ENCODE data around the gene RAB3B. TPM values are rescaled to one million over a fixed set of nuclear protein-coding genes. Genes with fewer than 3 reads are reported as not detected.
"Not testable (repeated sequence)": the region's sequence is repeated elsewhere in the genome, so short reads cannot be mapped to it uniquely, and the experiment has no call there.

The RAB3B gene
- polyA plus RNA-seq, 3 donors: under 0.01 TPM; not detected in 2

DNA sequence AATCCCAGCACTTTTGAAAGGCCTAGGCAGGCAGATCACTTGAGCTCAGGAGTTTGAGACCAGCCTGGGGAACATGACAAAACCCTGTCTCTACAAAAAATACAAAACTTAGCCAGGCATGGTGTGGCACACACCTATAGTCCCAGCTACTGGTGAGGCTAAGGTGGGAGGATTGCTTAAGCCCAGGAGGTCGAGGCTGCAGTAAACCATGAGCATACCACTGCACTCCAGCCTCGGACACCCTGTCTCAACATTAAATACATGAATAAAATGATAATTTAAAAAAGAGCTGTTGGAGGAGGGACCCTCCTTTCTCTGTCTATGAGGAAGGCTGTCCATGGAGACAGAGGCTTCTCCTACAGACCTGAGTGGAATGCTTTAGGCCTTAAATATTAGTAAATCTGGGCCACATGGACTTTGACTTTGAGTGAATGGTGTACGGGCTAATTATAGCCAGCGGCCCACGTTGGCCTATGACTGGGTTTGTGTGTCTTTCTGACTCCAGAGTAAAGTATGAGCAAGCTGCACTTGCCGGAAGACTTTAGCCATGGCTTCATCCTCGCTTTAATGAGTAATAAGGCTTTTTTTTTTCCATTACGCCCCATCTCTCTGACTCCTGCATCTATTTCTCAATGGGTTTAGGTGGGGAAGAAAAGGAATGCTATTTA lies 21.3 kb downstream of the RAB3B start:
- H3K4me2 ChIP-seq (replicated peaks; ENCODE audit: extremely low read depth, low read length, poor library complexity, severe bottlenecking): no peak overlapping the region
- Mint-ChIP-seq H3K27me3 (ENCODE audit: low read depth in 3 of 3) (peaks cover 2 to 11% (median 3%) of the 10 kb centered on the region in 3 donors), H3K4me3 (no peak overlapping the region), H3K27ac (no peak overlapping the region), H3K9me3 (no peaks in the 10 kb centered on the region), H3K36me3 (no peaks in the 10 kb centered on the region), H3K4me1 (no peaks in the 10 kb centered on the region)
- 78% methylated on average over 3 of the region's 8 CpGs for WGBS (ENCODE audit: insufficient coverage)
- no peak for DNase-seq
- H3K36me3 ChIP-seq (replicated peaks in 1 of 2; ENCODE audit: control insufficient read depth in 1 of 2, insufficient read depth in 2 of 2, low read length in 2 of 2): no peaks in the 10 kb centered on the region
- H3K4me3 ChIP-seq (replicated peaks in 1 of 3; ENCODE audit: low read depth in 2 of 3, low read length in 3 of 3): no peak overlapping the region
- H3K27me3 ChIP-seq (ENCODE audit: control insufficient read depth in 2 of 2, insufficient read depth in 2 of 2, low read length in 2 of 2): no peaks in the 10 kb centered on the region
- no peaks in the 10 kb centered on the region for H4K20me1 ChIP-seq (ENCODE audit: insufficient read depth, low read length)
- TF ChIP-seq, protein P1, sequence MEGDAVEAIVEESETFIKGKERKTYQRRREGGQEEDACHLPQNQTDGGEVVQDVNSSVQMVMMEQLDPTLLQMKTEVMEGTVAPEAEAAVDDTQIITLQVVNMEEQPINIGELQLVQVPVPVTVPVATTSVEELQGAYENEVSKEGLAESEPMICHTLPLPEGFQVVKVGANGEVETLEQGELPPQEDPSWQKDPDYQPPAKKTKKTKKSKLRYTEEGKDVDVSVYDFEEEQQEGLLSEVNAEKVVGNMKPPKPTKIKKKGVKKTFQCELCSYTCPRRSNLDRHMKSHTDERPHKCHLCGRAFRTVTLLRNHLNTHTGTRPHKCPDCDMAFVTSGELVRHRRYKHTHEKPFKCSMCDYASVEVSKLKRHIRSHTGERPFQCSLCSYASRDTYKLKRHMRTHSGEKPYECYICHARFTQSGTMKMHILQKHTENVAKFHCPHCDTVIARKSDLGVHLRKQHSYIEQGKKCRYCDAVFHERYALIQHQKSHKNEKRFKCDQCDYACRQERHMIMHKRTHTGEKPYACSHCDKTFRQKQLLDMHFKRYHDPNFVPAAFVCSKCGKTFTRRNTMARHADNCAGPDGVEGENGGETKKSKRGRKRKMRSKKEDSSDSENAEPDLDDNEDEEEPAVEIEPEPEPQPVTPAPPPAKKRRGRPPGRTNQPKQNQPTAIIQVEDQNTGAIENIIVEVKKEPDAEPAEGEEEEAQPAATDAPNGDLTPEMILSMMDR (IDR thresholded peaks at IDR 0.05): no peak
- H3K4me1 ChIP-seq (ENCODE audit: control insufficient read depth in 1 of 2, insufficient read depth in 2 of 2, low read length in 2 of 2): no peaks in the 10 kb centered on the region
- H3K79me2 ChIP-seq (ENCODE audit: insufficient read depth, low read length): no peaks in the 10 kb centered on the region
- H3K27ac ChIP-seq (ENCODE audit: low read depth in 1 of 2, low read length in 2 of 2): no peak overlapping the region
- H3K9ac ChIP-seq (ENCODE audit: insufficient read depth, low read length, poor library complexity, severe bottlenecking): no peak overlapping the region
- H2AFZ ChIP-seq (ENCODE audit: insufficient read depth, low read depth, low read length, poor library complexity, severe bottlenecking): no peak overlapping the region
- intact Hi-C loops (cut with micrococcal nuclease): no loop called here
- no peaks in the 10 kb centered on the region for H3K9me3 ChIP-seq (replicated peaks in 1 of 2; ENCODE audit: control insufficient read depth in 1 of 2, insufficient read depth in 1 of 2, low read length in 2 of 2)

DNA sequence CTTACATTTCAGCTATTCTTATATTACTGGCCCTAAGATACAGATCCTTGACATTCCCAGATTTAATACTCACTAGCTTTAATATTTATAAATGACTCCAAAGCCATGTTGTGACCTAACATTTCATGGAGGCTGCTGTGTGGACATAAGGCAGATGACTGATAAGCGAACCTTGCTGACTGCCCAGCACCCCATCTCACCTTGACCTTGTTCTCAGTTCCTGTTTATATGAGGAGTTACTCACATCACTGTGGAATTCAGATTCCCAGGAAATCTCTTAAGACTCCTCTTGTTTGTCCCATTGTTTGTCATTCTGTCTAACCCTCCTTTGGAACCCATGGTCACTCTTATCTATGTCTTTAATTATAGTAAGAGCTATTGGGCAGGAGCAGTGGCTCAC lies 21.9 kb downstream of the RAB3B start:
- peaks cover 2 to 11% (median 3%) of the 10 kb centered on the region in 3 donors for H3K27me3 Mint-ChIP-seq (ENCODE audit: low read depth in 3 of 3)
- H3K36me3 Mint-ChIP-seq: no peaks in the 10 kb centered on the region
- no peak overlapping the region for H3K4me2 ChIP-seq (replicated peaks; ENCODE audit: extremely low read depth, low read length, poor library complexity, severe bottlenecking)

DNA sequence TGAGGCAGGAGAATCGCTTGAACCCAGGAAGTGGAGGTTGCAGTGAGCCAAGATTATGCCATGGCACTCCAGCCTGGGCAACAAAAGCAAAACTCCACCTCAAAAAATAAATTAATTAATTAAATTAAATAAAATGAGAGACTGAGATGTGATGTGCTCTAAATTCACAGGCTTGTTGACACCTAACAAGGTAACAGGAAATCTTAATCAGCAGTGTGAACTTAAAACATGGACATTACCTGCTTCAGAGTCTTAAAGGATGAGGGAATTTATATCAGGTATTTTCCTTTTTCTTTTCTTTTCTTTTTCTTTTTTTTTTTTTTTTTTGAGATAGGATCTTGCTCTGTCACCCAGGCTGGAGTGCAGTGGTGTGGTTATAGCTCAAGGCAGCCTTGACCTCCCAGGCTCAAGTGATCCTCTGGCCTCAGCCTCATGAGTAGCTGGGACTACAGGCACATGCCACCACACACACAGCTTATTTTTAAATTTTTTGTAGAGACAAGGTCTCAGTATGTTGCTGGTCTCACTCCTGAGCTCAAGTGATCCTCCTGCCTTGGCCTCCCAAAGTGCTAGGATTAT lies 23.2 kb downstream of the RAB3B start:
- intact Hi-C loops (cut with micrococcal nuclease); H3K27ac ChIP-seq (ENCODE audit: low read depth in 1 of 2, low read length in 2 of 2); H3K9ac ChIP-seq (ENCODE audit: insufficient read depth, low read length, poor library complexity, severe bottlenecking); H3K79me2 ChIP-seq (ENCODE audit: insufficient read depth, low read length); H3K36me3 ChIP-seq (replicated peaks in 1 of 2; ENCODE audit: control insufficient read depth in 1 of 2, insufficient read depth in 2 of 2, low read length in 2 of 2); DNase-seq; H3K36me3 Mint-ChIP-seq; H3K27ac Mint-ChIP-seq; H3K4me1 Mint-ChIP-seq; H3K9me3 Mint-ChIP-seq; H2AFZ ChIP-seq (ENCODE audit: insufficient read depth, low read depth, low read length, poor library complexity, severe bottlenecking); H3K4me3 ChIP-seq (replicated peaks in 1 of 3; ENCODE audit: low read depth in 2 of 3, low read length in 3 of 3); H3K9me3 ChIP-seq (replicated peaks in 1 of 2; ENCODE audit: control insufficient read depth in 1 of 2, insufficient read depth in 1 of 2, low read length in 2 of 2); H3K4me3 Mint-ChIP-seq; H3K27me3 ChIP-seq (ENCODE audit: control insufficient read depth in 2 of 2, insufficient read depth in 2 of 2, low read length in 2 of 2); H4K20me1 ChIP-seq (ENCODE audit: insufficient read depth, low read length); H3K4me1 ChIP-seq (ENCODE audit: control insufficient read depth in 1 of 2, insufficient read depth in 2 of 2, low read length in 2 of 2); H3K4me2 ChIP-seq (replicated peaks; ENCODE audit: extremely low read depth, low read length, poor library complexity, severe bottlenecking): not testable (repeated sequence)
- no CpG with 5 or more reads among the region's 1 CpG for WGBS (ENCODE audit: insufficient coverage)
- H3K27me3 Mint-ChIP-seq (ENCODE audit: low read depth in 3 of 3): peaks cover 2 to 11% (median 3%) of the 10 kb centered on the region in 3 donors

More for the DNA sequence above, 21.9 kb downstream of the RAB3B start:
- Histone ChIP-seq H2AFZ (ENCODE audit: insufficient read depth, low read depth, low read length, poor library complexity, severe bottlenecking) (no peak overlapping the region), H3K79me2 (ENCODE audit: insufficient read depth, low read length) (no peaks in the 10 kb centered on the region), H3K27ac (ENCODE audit: low read depth in 1 of 2, low read length in 2 of 2) (no peak overlapping the region), H3K36me3 (replicated peaks in 1 of 2; ENCODE audit: control insufficient read depth in 1 of 2, insufficient read depth in 2 of 2, low read length in 2 of 2) (no peaks in the 10 kb centered on the region), H3K9me3 (replicated peaks in 1 of 2; ENCODE audit: control insufficient read depth in 1 of 2, insufficient read depth in 1 of 2, low read length in 2 of 2) (no peaks in the 10 kb centered on the region), H3K27me3 (ENCODE audit: control insufficient read depth in 2 of 2, insufficient read depth in 2 of 2, low read length in 2 of 2) (no peaks in the 10 kb centered on the region), H3K9ac (ENCODE audit: insufficient read depth, low read length, poor library complexity, severe bottlenecking) (no peak overlapping the region), H3K4me1 (ENCODE audit: control insufficient read depth in 1 of 2, insufficient read depth in 2 of 2, low read length in 2 of 2) (no peaks in the 10 kb centered on the region), H3K4me3 (replicated peaks in 1 of 3; ENCODE audit: low read depth in 2 of 3, low read length in 3 of 3) (no peak overlapping the region), H4K20me1 (ENCODE audit: insufficient read depth, low read length) (no peaks in the 10 kb centered on the region)
- no peak for DNase-seq
- Mint-ChIP-seq H3K27ac (no peak overlapping the region), H3K9me3 (no peaks in the 10 kb centered on the region), H3K4me1 (no peaks in the 10 kb centered on the region), H3K4me3 (no peak overlapping the region)
- TF ChIP-seq, protein P1 (IDR thresholded peaks at IDR 0.05): no peak
- intact Hi-C loops (cut with micrococcal nuclease): no loop called here
- no CpG with 5 or more reads among the region's 1 CpG for WGBS (ENCODE audit: insufficient coverage)

Data from CD14-positive monocyte (primary cell).